GM19468 (cell line): ENCODE results near the gene PIK3C2B.

Source experiments
- ATAC-seq: cut with Tn5 transposase; IDR thresholded peaks from one replicate; pipeline ENCODE4 v1.9.1; 2021; ENCODE audit warnings: mild to moderate bottlenecking, moderate library complexity, moderate number of reproducible peaks; ENCODE audit not compliant: unreplicated experiment; ENCODE audit errors: extremely low read depth

The PIK3C2B gene

DNA sequence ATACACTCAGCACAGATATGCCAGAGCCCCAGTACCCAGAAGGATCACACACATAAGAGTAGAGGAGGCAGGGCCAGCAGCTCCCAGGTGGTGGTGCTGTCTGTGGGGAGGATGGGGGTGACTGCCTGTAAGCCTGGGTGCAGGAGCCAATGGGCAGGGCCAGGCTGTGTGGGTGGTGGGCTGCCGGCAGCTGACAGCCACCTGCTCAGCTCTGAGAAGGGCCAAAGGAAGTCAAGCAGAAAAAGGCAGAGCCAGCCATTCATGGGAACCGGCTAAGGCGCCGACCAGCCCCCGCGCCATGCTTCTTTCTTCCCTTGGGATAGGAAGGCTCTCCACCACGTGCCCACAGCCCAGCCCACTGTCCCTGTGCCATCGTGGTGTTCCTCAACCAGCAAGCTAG is 14.1 kb downstream of the PIK3C2B start:
- peak; percentile 48 for ATAC-seq

DNA sequence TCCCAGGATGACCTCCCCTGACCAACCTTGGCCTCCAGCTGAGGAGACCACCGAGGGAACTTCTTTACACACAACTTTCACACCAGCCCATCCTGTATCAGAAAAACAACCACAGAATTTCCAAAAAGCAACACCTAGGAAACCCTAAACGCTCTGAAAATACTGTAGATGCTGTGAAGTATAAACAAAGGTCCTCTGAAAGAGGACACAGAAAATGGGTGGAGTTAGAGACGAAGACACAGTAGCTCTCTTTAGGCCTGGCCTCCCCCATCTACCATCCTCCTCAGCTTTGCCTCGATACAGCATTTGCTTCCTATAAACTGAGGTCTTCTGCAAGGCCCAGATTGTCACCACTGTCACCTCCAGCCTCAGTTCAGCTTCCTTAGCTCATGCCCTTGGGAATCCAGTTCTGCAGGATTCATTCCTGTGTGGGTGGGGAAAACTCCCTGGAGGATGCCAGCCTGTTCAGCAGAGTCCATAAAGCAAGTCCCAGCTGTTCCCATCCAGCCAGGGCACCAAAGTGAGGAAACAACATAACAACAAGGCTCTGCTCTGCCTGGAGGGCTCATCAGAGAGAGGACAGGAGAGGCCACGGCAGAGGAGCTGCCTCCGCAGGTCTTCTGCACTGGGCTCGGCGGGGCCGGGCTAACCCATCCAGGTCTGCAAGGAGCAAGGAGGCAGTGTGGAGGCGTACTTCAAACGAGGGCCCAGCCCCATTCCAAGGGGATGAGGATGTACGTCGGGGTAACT is 15.0 kb downstream of the PIK3C2B start:
- ATAC-seq: no peak

DNA sequence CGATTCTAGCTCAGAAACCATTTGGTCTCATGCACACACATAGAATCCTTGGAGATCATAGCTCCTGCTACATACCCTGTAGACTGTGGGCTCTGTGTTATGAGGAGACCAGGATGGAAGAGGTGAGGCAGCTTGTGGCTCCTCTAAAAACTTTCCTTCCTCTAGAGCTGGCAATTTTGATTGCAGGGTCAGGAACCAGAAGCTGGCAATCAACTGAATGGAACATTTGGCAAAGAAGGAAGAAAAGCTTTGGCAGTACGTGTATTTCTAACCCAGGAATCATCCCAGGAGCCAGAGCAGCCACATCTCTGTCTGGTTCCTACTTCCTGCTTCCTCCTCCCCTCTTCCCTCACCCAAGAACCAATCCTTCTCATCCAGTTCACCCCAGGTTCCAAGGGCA is 15.7 kb downstream of the PIK3C2B start:
- no peak for ATAC-seq

DNA sequence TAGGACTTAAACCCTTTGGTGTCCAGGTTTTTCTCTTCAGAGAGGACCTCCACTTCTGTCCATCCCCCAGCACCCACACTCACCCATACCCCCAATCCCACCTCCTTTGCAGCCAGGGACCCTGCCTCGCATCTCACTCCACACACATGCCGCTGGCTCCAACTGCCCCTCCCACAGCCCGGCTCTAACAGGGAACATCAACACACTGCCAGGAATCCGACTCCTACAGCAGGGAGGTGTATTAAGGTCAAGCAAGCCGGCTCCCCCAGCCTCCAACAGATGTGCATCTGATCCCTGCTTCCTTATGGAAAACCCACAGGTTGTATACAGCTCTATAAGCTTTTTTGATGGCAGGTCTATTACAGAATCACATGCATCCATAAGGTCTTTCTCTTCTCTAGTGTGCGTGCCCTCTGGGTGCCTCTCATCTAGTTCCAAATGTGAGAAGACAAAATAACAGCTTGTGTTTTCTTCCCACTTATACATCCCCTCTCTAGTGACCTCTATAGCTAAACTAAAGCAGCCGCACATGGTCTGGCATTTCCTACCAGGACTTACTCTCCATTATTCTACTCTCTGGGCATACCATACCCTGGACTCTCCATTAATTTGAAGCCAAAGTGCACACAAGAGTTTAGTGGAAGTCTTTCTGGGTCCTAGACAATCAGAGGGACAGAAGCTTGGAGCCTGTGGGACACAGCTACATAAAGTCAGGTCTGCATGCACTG is 16.3 kb downstream of the PIK3C2B start:
- ATAC-seq: no peak

DNA sequence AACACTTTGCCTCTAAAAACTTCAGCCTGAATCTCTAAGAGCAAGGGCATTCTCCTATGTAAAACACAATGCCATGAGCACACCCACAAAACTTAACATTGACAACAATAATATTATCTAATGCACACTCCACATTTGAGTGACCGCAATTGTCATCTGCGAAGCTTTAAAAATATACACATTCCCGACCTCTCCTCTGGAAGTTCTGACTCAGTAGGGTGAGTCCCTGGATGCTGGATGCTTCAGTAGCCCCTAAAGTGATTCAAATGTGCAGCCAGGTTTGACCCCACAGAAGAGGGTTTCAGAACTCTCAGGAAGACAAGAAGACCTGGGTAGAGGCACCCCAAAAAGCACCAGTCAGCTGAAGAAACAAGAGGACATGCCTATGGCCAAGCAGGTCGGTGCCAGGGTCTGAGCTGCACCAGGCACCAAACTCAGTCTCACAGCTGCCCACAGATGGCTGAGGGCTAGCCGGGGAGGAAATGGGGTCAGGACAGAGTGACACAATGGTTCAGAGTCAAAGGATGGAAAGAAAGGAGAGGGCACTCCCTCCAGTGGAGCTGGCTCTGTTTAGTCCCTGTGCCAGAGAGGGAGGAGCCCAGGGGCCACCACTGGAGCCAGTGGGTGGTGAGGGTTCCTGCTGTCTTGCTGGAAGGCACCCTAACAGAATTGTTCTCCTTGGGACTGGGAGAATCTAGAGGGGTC is 17.4 kb downstream of the PIK3C2B start:
- no peak for ATAC-seq

DNA sequence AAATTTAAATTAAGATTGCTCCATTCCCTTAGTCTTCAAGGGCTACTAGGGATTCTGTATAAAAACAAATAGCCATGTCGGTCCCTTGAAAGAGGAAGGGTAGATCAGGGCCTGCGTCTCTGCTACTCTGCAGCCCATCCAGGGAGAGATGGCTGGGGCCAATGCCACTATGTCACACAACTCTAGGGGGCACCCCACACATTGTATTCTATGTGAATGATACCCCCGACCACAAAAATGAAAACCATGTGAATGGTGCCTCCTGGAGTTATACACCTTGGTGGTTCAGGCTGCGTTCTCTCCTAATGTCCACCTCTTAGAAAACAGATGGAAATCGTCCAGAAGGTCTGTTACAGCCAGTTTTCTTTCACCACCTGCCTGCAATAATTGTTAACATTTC is 18.0 kb downstream of the PIK3C2B start:
- no peak for ATAC-seq

DNA sequence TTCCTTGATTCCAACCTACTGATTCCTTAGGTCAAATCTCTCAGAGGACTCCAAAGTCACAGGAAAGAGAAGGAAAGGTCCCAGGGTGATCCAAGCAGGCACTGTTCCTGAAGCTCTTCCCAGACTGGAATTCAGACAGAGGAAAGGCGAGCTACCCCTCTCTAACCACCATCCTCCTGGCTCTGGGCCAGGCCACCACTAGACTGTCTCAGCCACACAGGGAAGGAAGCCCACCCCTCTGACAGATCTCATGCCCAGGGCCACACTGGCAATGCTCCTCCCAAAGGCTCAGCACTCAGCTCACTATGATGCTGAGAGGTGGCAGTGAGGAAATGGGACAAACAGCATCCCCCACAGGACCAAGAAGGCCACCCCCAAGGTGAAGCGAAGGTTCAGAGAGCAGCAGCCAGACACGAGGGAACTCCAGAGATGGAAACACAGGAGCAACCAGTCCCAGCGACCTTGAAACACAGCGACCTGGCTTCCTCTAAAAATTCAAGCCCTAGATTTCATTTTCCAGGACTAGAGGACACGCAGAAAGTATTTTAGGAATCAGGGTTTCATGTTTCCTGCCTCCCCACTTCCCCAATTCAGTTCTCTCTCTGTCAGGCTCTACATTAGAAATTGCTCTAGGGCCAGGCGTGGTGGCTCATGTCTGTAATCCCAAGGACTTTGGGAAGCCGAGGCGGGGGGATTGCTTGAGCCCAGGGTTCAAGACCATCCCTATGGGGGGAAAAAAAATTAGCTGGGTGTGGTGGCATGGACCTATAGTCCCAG is 18.8 kb downstream of the PIK3C2B start:
- no peak for ATAC-seq

DNA sequence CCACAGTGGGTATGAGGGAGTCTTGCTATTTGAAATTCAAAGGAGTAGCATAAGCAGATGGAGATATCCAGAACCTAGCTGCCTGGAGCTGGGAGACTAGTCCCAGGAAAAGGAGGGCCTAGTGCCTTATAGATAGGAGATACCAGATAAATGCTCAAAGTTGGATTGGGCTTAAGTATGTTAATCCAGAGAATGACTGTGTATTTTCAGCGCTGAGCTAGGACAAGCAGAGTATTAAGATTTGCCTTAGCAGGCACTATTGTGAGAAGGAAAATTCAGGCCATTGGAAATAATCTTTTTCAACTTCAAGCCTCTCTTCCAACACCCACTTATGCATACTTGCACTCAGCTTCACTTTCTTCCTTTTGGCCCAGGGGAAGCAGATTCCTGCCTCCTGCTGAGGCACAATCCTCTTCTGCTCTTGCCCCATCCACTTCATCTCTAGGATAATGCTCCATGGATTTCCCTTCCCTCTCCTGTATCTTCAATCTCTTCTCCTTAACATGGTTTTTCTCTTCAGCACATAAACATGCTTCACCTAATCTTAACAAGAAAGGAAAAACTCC is 21.1 kb downstream of the PIK3C2B start:
- no peak for ATAC-seq

DNA sequence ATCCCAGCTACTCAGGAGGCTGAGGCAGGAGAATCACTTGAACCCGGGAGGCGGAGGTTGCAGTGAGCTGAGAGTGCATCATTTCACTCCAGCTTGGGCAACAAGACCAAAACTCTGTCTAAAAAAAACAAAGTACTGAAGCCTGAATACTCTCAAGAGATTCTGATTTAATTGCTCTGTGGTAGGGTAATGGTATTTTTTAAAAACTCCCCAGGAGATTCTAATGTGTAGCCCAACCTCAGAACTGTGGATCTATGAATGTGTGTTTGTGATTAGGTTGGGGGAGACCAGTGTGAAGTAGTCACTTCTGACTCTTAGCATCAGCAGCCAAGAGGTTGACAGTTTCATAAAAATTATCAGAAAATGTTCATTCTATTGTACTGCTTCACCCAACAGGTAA is 21.9 kb downstream of the PIK3C2B start:
- ATAC-seq: no peak

DNA sequence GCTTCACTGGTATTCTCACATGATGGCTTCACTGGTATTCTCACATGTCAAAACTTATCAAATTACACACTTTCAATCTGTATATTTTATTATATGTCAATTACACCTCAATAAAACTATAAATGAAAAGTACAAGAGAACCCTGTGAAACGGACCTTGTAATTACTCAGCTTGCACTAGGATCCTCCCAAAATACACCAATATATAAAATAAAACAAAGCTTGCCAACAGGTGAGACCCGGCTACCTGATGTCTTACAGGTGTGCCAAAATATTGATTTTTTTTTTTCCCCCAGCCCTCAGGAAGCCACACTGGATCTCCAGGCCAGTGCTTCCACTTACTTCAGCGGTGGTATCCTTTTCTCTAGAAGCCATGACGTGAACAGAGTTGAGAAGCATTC is 22.9 kb downstream of the PIK3C2B start:
- ATAC-seq: no peak

DNA sequence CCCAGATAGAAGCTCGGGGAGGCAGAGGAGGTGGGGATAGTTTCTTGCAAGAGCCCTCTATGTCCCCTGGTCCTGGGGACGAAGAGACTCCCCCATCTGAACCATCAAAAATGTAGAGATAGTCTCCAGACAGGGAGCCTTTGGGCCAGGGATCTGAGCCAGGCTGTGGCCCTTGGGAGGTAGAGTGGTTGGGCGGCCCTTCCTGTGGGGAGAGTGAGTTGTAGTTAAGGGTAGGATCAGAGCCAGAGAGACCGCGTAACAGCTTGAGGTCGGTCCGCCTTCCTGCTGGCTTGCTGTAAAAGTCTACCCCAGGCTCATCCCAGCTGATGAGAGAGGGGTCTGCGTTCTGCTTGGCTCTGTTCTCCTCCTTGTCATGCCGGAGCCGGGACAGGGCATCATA is 25.3 kb downstream of the PIK3C2B start:
- ATAC-seq: no peak

DNA sequence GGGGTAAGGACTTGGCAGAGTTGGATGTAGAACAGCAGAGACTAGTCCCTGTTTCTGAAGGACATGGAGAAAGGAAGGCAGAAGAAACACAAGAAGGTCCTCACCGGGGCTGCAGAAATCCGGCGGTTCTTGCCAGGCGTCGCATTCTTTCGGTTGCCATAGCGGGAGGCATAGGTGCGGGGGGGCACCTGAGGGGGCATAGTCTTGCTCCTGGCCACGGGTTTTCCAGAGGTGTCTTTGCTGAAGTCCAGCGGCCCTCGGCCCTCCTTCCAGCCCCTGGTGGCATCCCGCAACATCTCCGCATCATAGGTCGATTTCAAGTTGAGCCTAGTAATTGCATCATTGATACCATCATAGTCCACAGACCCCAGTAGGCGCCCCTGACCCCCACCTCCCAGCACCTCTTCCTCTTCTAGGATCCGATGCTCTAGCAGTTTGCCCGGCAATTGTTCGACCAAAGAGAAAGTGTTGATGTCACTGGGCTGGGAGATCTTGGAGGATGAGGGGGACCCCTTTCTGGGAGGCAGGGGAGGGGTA is 25.8 kb downstream of the PIK3C2B start:
- ATAC-seq: no peak

DNA sequence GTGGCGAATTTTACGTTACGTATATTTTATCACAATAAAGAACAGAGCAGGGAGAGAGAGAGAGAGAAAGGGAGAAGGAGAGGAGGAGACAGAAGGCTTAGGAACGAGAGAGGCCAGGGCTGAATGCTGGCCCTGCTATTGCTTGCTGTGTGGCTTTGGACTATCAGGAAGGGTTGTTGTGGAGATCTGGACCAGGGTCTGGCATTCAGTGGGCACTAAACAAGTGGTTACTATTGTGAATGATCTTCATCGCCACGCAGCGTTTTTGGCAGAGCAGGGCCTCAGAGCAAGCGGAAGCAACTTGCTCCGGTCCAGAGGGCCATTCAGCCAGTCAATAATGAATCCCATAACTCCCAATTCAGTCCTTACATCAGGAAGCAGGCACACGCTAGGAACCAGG is 26.4 kb downstream of the PIK3C2B start:
- ATAC-seq: no peak

DNA sequence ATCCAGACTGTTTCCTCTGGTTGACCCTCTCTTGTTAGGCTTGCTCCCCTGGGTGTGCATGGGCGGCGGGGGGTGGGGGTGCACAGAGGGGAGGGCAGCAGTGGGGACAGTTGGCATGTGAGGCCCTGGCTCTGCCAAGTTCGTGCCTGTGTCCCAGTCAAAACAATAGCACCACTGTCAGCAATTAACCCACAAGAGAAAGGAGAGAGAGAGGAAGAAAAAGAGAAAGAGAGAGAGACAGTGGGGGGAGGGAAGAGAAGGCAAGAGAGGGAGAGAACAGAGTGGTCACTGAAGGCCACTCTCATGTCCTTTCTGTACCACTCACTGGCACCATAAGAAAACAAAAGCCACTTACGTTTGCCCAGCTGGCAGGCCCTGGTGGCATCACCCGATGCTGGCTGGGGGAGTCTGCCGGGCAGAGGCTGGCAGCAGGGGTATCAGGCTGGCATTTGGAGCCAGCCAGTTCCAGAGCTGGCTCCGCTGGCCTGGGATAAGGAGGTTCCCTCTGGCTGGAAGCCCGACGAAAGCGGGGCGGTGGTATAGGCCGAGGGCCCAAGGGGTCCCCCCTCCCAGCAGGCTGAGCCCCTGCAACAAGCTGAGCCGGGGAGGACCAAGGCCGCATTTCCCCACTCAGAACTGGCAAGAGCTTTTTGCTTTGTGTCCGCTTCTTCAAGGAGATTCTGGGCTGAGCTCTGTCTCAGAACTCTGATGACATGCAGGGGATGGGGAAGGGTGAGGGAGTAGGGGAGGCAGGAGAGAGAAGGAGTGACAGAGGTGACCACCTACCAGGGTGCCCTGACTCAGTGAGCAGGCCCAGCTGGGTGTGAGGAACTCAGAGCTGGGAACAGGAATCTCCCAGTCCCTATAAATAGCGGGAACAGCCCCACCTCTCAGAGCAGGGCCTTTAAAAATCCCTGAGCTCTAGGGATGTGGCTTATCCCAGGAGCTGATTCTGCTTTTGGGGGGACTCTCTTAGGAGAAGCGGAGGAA is 27.9 kb downstream of the PIK3C2B start:
- no peak for ATAC-seq

DNA sequence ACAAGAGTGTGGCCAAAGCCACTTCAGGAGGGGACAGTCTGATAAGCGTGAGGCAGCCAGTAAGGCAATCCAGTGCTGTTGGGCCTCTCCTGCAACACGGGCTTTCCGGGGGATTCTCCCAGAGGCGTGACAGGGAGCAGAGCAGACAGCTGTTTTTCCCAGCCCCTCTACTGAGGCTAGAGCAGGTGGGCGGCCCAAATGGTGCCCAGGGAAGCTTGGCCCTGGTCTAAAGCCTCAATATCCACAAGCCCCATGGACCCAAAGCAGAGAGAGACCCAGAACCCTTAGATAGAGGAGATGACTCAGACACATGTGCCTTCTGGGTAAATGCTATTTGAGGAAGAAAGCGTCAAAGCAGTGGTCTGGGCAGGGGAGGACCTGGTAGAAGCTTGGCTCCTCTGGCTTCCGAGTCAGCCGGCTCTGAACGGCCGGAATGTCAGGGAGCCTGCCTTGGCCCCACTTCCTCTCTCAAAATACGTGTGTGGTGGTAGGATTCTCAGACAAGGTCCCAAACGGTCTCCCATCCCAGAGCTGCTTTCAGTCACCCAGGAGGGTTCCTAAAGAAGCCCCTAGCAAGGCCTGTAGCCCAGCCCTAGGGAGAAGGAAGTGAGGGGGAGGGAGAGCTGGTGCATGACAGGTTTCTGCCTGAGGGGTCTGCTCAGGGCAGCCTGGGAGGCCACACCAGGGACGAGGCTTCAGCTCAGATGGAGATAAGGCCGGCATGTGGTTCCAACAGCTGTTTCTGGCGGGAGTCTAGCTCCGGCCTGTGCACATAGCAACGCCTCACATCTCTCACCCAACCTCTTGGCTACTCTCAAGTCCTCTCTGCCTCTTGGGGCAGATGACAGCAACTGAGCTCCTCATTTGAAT is 28.8 kb downstream of the PIK3C2B start:
- no peak for ATAC-seq

DNA sequence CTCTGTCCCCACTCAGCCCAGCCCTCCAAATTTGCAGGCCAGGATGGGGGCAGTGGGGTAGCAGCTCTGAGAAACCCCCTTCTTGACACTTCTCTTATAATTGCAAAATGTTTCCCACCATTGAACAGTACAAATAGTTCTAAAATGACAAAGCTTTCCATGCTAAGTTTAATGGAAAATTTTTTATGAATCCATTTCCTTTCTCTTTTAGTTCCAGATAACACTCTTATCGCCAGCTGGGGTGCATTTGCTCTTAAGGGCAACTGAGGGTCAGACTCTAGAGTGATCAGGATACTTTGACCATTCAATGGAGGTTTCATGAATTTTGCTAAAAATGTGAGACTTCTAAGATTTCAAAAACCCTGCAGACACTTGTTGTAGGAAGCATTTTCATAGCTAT is 29.9 kb downstream of the PIK3C2B start:
- ATAC-seq: no peak

DNA sequence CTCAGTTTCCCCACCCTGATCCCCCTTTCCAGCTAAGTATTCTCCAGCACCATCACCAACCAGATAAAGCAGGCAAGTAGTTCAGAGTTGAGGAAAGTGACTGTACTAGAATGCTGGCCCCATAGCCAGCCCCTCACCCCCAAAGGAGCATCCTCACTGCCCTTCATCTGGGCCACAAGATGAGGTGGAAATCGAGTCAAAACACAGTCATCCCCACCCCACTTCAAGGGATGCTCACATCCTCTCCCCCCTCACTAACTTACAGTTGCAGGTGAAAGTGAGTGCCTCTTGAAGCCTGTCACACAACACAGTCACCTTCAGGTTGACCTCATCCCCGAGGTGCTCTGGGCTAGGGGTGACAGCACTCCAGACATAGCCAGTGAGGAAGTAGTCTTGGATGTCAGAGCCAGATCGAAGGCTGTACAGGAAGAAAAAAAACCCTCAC is 30.4 kb downstream of the PIK3C2B start:
- ATAC-seq: no peak
